GM10248 (cell line): ENCODE data around the gene PRDM11.

Source experiments
- CTCF ChIA-PET: fragments of 300-600 bp; sonication (Branson Sonifier 250); formaldehyde crosslinking; extraction: SDS; loops from one replicate; lab custom pipeline; 2021; ENCODE audit warnings: antibody characterized with exemption; lab: Yijun Ruan, JAX
- POLR2A ChIA-PET: fragments of 350-650 bp; sonication (Branson Sonifier 250); formaldehyde crosslinking; extraction: SDS; loops from one replicate; lab custom pipeline; 2020; ENCODE audit warnings: antibody characterized with exemption; lab: Yijun Ruan, JAX
- DNase-seq: peaks from one replicate; pipeline ENCODE4 v3.0.0; 2012; ENCODE audit errors: extremely low spot score
- TF ChIP-seq, protein P1 (sequence below): IDR thresholded peaks from 2 replicates; pipeline ENCODE4 v1.5.1; 2012; ENCODE audit warnings: mild to moderate bottlenecking, low read depth; ENCODE audit errors: extremely low read depth, missing control alignments, control extremely low read depth

Gene PRDM11

DNA sequence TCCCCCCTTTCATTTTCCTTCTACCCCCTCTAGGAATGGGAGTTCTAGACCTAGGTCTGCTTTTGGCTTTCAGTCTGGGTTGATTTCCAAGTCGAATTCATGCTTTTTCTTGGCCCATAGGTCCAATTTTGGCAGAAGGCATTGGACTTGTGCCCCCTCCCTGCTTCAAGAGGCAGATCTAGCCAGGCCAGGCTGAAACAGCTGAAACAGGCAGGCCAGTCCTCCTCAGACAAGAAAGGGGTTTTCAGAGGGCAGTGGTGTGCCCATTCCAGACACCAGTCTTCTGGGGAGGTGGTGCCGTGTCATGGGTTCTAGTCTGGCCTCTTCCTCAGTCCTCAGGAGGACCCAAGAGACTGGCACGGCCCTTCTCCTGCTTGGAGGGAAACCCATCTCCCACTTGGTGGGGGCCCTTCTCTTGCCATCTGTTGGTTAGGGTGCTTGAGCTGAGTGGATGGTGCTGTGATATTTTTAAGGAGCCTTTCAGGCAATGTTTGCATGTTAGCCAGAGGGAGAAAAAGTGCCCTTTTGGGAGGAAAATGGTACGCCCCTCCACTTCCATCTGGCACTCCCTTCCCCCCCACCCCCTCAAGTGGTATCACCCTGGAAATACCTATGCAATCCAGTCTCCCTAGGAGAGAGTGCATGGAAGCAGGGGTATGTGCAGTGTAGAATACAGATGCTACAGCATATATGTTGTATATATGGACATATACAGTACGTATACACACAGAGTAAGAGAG is 86.1 kb downstream of the PRDM11 start:
- TF ChIP-seq, protein P1, sequence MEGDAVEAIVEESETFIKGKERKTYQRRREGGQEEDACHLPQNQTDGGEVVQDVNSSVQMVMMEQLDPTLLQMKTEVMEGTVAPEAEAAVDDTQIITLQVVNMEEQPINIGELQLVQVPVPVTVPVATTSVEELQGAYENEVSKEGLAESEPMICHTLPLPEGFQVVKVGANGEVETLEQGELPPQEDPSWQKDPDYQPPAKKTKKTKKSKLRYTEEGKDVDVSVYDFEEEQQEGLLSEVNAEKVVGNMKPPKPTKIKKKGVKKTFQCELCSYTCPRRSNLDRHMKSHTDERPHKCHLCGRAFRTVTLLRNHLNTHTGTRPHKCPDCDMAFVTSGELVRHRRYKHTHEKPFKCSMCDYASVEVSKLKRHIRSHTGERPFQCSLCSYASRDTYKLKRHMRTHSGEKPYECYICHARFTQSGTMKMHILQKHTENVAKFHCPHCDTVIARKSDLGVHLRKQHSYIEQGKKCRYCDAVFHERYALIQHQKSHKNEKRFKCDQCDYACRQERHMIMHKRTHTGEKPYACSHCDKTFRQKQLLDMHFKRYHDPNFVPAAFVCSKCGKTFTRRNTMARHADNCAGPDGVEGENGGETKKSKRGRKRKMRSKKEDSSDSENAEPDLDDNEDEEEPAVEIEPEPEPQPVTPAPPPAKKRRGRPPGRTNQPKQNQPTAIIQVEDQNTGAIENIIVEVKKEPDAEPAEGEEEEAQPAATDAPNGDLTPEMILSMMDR = no peak
- CTCF ChIA-PET = interaction anchor here (1.4 to 5.0 kb wide), 9 partner anchors 10 to 163 kb away, joined by 4 to 39 read pairs (median 5); no protein-coding TSS in a partner anchor
- DNase-seq = no peak
- POLR2A ChIA-PET = no interaction called here

- TF ChIP-seq, protein P1 = peak; percentile 85
- ChIA-PET CTCF (interaction anchor here (1.1 to 5.0 kb wide), 12 partner anchors 9 to 162 kb away, joined by 3 to 39 read pairs (median 5); no protein-coding TSS in a partner anchor), POLR2A (interaction anchor here (0.6 kb wide), 1 partner anchor 15 kb away, joined by 3 read pairs; no protein-coding TSS in a partner anchor)
- DNase-seq = peak; percentile 86
These were observed 86.8 kb downstream of the PRDM11 start for GRCh38 chr11:45233121-45233803.

DNA sequence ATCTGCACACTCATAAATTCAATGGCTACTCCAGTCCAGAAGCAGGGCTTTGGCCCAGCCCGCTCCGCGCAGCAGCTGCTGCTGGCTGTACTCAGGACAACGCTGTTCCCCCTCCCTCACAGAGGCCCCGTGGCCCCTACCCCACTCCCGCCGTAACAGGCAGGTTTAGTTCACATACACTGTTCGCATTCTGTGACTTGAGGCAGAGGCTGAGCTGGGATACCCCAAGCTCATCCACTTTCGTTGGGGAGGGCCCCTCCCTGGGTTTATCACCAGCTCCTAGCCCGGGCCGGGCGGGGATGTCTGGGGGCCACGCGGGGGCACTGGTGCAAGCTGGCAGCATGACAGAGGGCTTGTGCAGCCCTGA is 87.3 kb downstream of the PRDM11 start:
- CTCF ChIA-PET = interaction anchor here (0.6 to 5.0 kb wide), 13 partner anchors 9 to 161 kb away, joined by 3 to 39 read pairs (median 5); no protein-coding TSS in a partner anchor
- DNase-seq = no peak
- POLR2A ChIA-PET = interaction anchor here (0.6 kb wide), 1 partner anchor 16 kb away, joined by 3 read pairs; no protein-coding TSS in a partner anchor
- TF ChIP-seq, protein P1 = no peak

- TF ChIP-seq, protein P1 = no peak
- DNase-seq = no peak
- POLR2A ChIA-PET = no interaction called here
- CTCF ChIA-PET = interaction anchor here (0.6 to 5.0 kb wide), 12 partner anchors 8 to 161 kb away, joined by 3 to 39 read pairs (median 5); no protein-coding TSS in a partner anchor
These were observed 88.0 kb downstream of the PRDM11 start for GRCh38 chr11:45234306-45235006.

- no peak for DNase-seq
- ChIA-PET POLR2A (no interaction called here), CTCF (interaction anchor here (1.1 to 1.3 kb wide), 2 partner anchors 15 to 127 kb away, joined by 3 read pairs; no protein-coding TSS in a partner anchor)
- TF ChIP-seq, protein P1 = no peak
These were observed 91.4 kb downstream of the PRDM11 start for GRCh38 chr11:45237711-45238315.
